SKM-1 (cell line): Measurements from ENCODE around the gene SLC39A13.

ENCODE experiments used
- DNase-seq: peaks from one replicate; lab custom pipeline; 2025; ENCODE audit not compliant: unreplicated experiment; lab: John Stamatoyannopoulos, UW

SLC39A13 gene

GRCh38 chr11:47449541-47449940, 41.2 kb downstream of the SLC39A13 start:
- DNase-seq = no peak

GRCh38 chr11:47451436-47451835, 43.0 kb downstream of the SLC39A13 start:
- DNase-seq = no peak

GRCh38 chr11:47451990-47452389, 43.6 kb downstream of the SLC39A13 start:
- DNase-seq = no peak

DNA sequence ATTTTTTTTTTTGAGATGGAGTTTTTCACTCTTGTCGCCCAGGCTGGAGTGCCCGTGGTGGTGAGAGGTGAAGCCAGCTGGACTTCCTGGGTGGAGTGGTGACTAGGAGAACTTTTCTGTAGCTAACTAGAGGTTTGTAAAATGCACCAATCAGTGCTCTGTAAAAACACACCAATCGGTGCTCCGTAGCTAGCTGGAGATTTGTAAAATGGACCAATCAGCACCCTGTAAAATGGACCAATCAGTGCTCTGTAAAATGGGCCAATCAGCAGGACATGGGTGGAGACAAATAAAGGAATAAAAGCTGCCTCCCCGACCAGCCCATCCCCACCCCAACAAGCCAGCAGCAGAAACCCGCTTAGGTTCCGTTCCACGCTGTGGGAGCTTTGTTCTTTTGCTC, 45.0 kb downstream of the SLC39A13 start:
- no peak for DNase-seq

- DNase-seq = peak; percentile 77
Observed at GRCh38 chr11:47454258-47454671, 45.9 kb downstream of the SLC39A13 start.

- DNase-seq = no peak
Observed at GRCh38 chr11:47460571-47461235, 52.3 kb downstream of the SLC39A13 start.

GRCh38 chr11:47461876-47462275, 53.5 kb downstream of the SLC39A13 start:
- no peak for DNase-seq

- DNase-seq = no peak
Observed at GRCh38 chr11:47464483-47464882, 56.1 kb downstream of the SLC39A13 start.
